ENCODE data around the gene DCTPP1.

DNA sequence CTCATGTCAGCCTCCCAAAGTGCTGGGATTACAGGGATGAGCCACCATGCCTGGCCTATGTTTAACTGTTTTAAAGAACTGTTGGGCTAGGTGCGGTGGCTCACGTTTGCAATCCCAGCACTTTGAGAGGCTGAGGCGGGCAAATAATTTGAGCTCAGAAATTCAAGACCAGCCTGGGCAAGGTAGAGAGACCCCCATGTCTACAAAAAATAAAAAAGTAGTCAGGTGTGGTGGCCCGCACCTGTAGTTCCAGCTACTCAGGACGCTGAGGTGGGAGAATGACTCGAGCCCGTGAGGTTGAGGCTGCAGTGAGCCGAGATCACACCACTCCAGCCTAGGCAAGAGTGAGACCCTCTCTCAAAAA, 40.8 kb upstream of the DCTPP1 start:
- TF ChIP-seq POLR2A (IDR thresholded peaks at IDR 0.05; ENCODE audit: low read depth, low read length) (no peak), POLR2AphosphoS5 (IDR thresholded peaks at IDR 0.05; ENCODE audit: low read depth, low read length) (no peak)
